Caco-2 (cell line): Measurements from ENCODE around the gene LCMT2. TPM values are rescaled to one million over a fixed set of nuclear protein-coding genes. Genes with fewer than 3 reads are reported as not detected.

Source experiments
- BruUV-seq: library from RNA; stranded (reverse); fragments of 400-500 nt; replicated peaks from 2 replicates; lab custom pipeline; 2021; lab: Mats Ljungman, UMichigan
- CTCF ChIA-PET: fragments of 300-600 bp; sonication (Branson Sonifier 250); formaldehyde crosslinking; loops from one replicate; lab custom pipeline; 2022; ENCODE audit warnings: antibody characterized with exemption; lab: Charles Lee
- POLR2A ChIA-PET: fragments of 300-600 bp; sonication (Branson Sonifier 250); formaldehyde crosslinking; loops from one replicate; lab custom pipeline; 2022; ENCODE audit warnings: antibody characterized with exemption; lab: Charles Lee
- DNase-seq, 2 experiments: peaks; one replicate each; pipeline versions ENCODE4 v3.0.0 to v3.0.0-alpha.2; 2020 to 2022
- H3K27me3 ChIP-seq: replicated peaks from 2 replicates; pipeline ENCODE4 v1.6.0; 2011; ENCODE audit warnings: low read length; ENCODE audit not compliant: control insufficient read depth, insufficient read depth
- H3K36me3 ChIP-seq: 2 replicates; pipeline ENCODE4 v1.5.1; 2011; ENCODE audit warnings: low read length; ENCODE audit not compliant: control insufficient read depth, insufficient read depth
- H3K4me1 ChIP-seq: fragments of 250-450 bp; sonication (Bioruptor Pico); 2 replicates; pipeline ENCODE4 v1.5.1; 2020; ENCODE audit warnings: mild to moderate bottlenecking
- H3K4me3 ChIP-seq: 2 replicates; pipeline ENCODE4 v1.5.1; 2011; ENCODE audit warnings: low read depth, mild to moderate bottlenecking, control low read depth, low read length
- H3K9me3 ChIP-seq: fragments of 250-450 bp; sonication (Bioruptor Pico); 2 replicates; pipeline ENCODE4 v1.5.1; 2020; ENCODE audit warnings: mild to moderate bottlenecking, moderate library complexity
- H3K27ac Mint-ChIP-seq: one replicate; pipeline ENCODE4 v1.8.0; 2022; ENCODE audit warnings: mixed read lengths; ENCODE audit not compliant: unreplicated experiment
- H3K27me3 Mint-ChIP-seq: one replicate; pipeline ENCODE4 v1.8.0; 2022; ENCODE audit warnings: mixed read lengths; ENCODE audit not compliant: insufficient read depth, unreplicated experiment
- H3K36me3 Mint-ChIP-seq: one replicate; pipeline ENCODE4 v1.8.0; 2022; ENCODE audit warnings: mild to moderate bottlenecking, mixed read lengths; ENCODE audit not compliant: insufficient read depth, unreplicated experiment
- H3K4me1 Mint-ChIP-seq: one replicate; pipeline ENCODE4 v1.8.0; 2022; ENCODE audit warnings: low read depth, mixed read lengths; ENCODE audit not compliant: unreplicated experiment
- H3K4me3 Mint-ChIP-seq: one replicate; pipeline ENCODE4 v1.8.0; 2022; ENCODE audit warnings: mild to moderate bottlenecking, moderate library complexity, mixed read lengths; ENCODE audit not compliant: unreplicated experiment
- H3K9me3 Mint-ChIP-seq: one replicate; pipeline ENCODE4 v1.8.0; 2022; ENCODE audit warnings: mixed read lengths; ENCODE audit not compliant: unreplicated experiment
- intact Hi-C: fragments of 100-400 bp; cut with micrococcal nuclease; formaldehyde crosslinking; loops from one replicate; pipeline ENCODE4 v1.10.0; 2022; ENCODE audit not compliant: unreplicated experiment
- total RNA-seq: library from RNA; stranded (reverse); gene quantifications from 2 replicates; pipeline ENCODE4 v1.2.3, GENCODE V29; 2022
- TF ChIP-seq, protein P1 (sequence below), 2 experiments: fragments of 200-600 bp in 1 of 2; IDR thresholded peaks; 1 replicate in 1 of 2; 2 replicates in 1 of 2; pipeline versions ENCODE4 v1.5.1 to v1.8.0; 2011 to 2022; ENCODE audit warnings: antibody characterized with exemption in 1 of 2, control low read depth in 1 of 2, inconsistent platforms in 1 of 2, low read depth in 1 of 2, low read length in 1 of 2, mild to moderate bottlenecking in 1 of 2, moderate library complexity in 1 of 2; ENCODE audit not compliant: insufficient read depth in 1 of 2, severe bottlenecking in 1 of 2, unreplicated experiment in 1 of 2

LCMT2 gene
- total RNA-seq, 1 experiment from 2014 or later: 7.9 TPM

DNA sequence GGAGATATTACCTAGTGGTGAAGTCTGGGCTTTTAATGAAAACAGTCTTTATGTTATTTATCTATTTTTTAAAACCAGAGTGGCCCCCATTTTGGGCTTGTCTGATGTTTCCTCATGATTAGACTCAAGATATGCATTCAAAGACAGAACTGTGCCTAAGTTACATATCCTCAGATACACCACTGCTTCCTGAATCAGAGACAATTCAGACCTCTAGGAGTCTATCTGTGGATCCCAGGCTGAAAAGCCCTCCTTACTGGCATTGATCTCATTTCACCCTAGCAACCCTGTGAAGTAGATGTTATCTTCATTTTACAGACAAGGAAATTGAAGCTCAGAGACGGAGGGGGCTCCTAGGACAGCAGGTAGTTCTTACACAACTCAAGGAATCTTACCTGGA, 46.8 kb downstream of the LCMT2 start:
- Histone ChIP-seq H3K4me1 (no peaks in the 10 kb centered on the region), H3K4me3 (no peak overlapping the region), H3K27me3 (no peaks in the 10 kb centered on the region), H3K9me3 (no peaks in the 10 kb centered on the region), H3K36me3 (no peaks in the 10 kb centered on the region)
- Mint-ChIP-seq H3K27ac (no peak overlapping the region), H3K9me3 (no peaks in the 10 kb centered on the region), H3K27me3 (peaks cover 10% of the 10 kb centered on the region), H3K4me1 (peaks cover 4% of the 10 kb centered on the region), H3K4me3 (no peak overlapping the region), H3K36me3 (no peaks in the 10 kb centered on the region)
- DNase-seq: no peak
- ChIA-PET POLR2A (no interaction called here), CTCF (no interaction called here)
- BruUV-seq: no TSS peak
- intact Hi-C loops: no loop called here
- TF ChIP-seq, protein P1, sequence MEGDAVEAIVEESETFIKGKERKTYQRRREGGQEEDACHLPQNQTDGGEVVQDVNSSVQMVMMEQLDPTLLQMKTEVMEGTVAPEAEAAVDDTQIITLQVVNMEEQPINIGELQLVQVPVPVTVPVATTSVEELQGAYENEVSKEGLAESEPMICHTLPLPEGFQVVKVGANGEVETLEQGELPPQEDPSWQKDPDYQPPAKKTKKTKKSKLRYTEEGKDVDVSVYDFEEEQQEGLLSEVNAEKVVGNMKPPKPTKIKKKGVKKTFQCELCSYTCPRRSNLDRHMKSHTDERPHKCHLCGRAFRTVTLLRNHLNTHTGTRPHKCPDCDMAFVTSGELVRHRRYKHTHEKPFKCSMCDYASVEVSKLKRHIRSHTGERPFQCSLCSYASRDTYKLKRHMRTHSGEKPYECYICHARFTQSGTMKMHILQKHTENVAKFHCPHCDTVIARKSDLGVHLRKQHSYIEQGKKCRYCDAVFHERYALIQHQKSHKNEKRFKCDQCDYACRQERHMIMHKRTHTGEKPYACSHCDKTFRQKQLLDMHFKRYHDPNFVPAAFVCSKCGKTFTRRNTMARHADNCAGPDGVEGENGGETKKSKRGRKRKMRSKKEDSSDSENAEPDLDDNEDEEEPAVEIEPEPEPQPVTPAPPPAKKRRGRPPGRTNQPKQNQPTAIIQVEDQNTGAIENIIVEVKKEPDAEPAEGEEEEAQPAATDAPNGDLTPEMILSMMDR (IDR thresholded peaks at IDR 0.05; ENCODE audit: insufficient read depth in 1 of 2, low read depth in 1 of 2, low read length in 1 of 2, severe bottlenecking in 1 of 2, unreplicated experiment in 1 of 2): no peak

DNA sequence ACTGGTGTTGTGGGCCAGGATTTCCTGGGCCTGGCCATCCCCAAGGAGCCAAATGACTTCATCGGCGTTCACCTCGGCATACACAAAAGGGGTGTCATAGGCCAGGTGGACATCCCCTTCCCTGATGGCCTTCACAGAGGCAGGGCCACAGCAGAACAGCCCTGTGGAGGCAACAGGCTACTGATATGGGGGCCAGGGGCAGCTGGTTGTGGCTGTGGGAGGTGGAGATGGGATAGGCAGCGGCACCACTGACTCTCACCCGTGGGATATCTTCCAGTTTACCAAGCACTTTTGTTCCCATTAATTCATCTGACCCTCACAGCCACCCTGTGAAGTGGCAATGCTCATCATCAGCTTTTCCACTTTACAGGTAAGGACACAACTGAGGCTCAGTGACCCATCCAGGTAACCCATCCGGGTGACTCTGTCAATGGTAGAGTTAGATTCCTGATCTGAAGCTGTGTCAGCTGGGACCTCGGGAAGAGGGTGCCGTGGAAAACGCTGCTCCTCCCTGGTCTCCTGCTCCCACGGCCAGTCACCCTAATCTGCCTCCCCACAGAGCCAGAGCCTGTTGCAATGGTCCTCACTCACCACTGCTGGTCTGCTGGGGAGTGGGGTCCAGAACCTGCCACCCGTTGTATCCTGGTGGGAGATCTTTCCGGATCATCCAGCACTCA, 48.3 kb downstream of the LCMT2 start:
- no TSS peak for BruUV-seq
- Mint-ChIP-seq H3K9me3 (no peaks in the 10 kb centered on the region), H3K27ac (no peak overlapping the region), H3K4me3 (no peak overlapping the region), H3K4me1 (peaks cover 4% of the 10 kb centered on the region), H3K27me3 (peaks cover 6% of the 10 kb centered on the region), H3K36me3 (no peaks in the 10 kb centered on the region)
- DNase-seq: no peak
- H3K27me3 ChIP-seq: no peaks in the 10 kb centered on the region
- intact Hi-C loops: no loop called here
- no peaks in the 10 kb centered on the region for H3K9me3 ChIP-seq
- H3K4me1 ChIP-seq: no peaks in the 10 kb centered on the region
- no peaks in the 10 kb centered on the region for H3K36me3 ChIP-seq
- CTCF ChIA-PET: no interaction called here
- POLR2A ChIA-PET: no interaction called here
- TF ChIP-seq, protein P1 (IDR thresholded peaks at IDR 0.05; ENCODE audit: insufficient read depth in 1 of 2, low read depth in 1 of 2, low read length in 1 of 2, severe bottlenecking in 1 of 2, unreplicated experiment in 1 of 2): no peak
- no peak overlapping the region for H3K4me3 ChIP-seq

DNA sequence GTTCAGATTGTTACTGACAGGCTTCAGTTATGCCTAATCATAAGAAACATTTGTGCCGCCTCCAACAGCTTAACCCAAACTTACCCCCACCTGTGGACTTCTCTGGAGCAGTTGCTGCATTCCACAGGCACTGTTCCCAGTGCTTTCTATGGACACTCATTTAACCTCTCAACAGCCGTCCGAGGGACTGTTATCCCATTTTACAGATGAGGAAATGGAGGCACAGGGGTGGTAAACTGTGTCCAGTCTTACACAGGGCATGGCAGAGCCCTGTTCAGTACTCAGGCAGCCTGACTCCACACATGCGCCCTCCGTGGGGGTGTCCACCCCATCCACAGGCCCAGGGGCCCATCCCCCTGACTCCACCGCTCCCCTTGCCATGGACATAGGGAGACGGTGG, 49.4 kb downstream of the LCMT2 start:
- H3K36me3 Mint-ChIP-seq: no peaks in the 10 kb centered on the region
- H3K36me3 ChIP-seq: no peaks in the 10 kb centered on the region
- BruUV-seq: no TSS peak
- intact Hi-C loops: no loop called here
- H3K4me1 Mint-ChIP-seq: peaks cover 4% of the 10 kb centered on the region
- ChIA-PET CTCF (no interaction called here), POLR2A (no interaction called here)
- no peak for DNase-seq
- no peak overlapping the region for H3K27ac Mint-ChIP-seq
- H3K9me3 ChIP-seq: no peaks in the 10 kb centered on the region
- H3K4me1 ChIP-seq: no peaks in the 10 kb centered on the region
- no peaks in the 10 kb centered on the region; the same call in 1 of the 2 replicates for H3K27me3 ChIP-seq
- H3K4me3 Mint-ChIP-seq: no peak overlapping the region
- TF ChIP-seq, protein P1 (IDR thresholded peaks at IDR 0.05; ENCODE audit: insufficient read depth in 1 of 2, low read depth in 1 of 2, low read length in 1 of 2, severe bottlenecking in 1 of 2, unreplicated experiment in 1 of 2): no peak
- no peak overlapping the region for H3K4me3 ChIP-seq
- H3K27me3 Mint-ChIP-seq: peaks cover 6% of the 10 kb centered on the region
- no peaks in the 10 kb centered on the region for H3K9me3 Mint-ChIP-seq
